GM15510 (cell line): ENCODE results near the gene EPS15.

Source experiments
- POLR2A ChIP-seq: IDR thresholded peaks from 3 replicates; pipeline ENCODE4 v1.6.1; 2011; ENCODE audit warnings: borderline replicate concordance; ENCODE audit not compliant: insufficient read length; ENCODE audit errors: extremely low read depth

EPS15 gene

DNA sequence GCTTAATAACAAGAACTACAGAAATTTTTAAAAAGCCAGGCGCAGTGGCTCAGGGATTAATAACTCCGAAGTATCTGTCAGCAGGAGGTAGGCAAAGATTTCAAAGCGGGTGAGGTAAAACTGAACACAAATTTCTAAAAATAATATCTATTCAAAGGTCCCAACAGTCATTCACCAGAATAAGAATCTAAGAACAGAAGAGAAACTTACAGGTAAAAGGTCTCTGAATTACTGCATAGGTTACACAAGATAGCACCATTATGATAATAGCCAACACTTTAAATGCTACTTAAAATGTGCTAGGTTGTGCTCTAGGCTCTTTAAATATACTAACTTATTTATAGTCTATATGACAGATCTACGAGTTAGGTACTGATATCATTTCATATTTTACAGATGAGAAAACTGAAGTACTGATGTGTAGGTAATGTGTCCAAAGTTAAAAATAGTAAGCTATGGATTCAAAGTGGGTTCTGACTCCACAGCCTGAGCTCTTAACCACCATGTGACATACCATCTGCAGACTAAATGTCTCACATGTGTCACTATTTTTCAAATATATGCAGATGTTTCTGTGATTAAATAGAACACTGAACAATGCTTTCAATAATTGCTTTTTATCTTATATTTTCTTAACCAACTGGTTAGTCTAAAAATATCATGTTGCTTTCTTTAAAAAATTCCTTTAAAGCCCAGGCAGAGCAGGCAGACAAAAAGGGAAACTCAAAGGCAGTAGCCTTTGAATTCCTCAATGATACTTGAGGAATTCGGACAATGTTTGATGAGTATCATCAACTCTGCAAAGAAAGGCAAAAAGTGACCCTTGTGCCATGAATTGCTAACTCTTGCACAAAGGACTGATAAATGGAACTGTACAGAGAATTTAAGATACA lies 108.3 kb downstream of the EPS15 start:
- TF ChIP-seq POLR2A, result no peak

DNA sequence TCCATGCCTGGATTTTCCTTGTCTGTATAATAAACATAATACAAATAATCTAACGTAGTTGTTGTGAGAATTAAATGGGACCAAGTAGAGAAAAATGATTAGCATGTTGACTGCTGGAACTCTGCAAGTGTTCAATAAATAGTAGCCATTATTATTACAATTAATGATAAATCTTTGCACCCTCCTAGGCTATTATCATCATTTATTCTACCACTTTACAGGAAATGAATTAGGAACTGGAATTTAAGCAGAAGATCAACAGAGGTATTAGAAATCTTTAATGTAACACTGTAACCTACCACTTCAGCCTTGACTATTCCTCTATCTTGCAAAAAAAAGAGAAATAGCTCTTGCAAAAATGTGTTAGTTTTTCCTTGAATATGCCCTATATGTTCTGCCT lies 126.8 kb downstream of the EPS15 start:
- no peak for TF ChIP-seq POLR2A

DNA sequence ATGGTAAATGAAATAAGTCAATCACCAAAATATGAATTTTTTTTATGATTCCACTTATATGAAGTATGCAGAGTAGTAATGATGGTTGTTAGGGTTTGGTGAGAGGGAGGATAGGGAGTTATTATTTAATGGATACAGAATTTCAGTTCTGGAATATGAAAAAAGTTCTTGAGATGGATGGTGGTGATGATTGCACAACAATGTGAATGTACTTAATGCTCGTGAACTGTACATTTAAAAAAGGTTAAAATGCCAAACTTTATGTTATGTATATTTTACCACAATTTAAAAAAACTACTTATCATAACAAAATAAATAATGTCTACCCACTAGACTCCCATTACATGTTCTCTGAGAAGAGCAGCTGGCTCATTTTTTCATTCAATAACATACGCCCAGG lies 133.3 kb downstream of the EPS15 start:
- no peak for TF ChIP-seq POLR2A

DNA sequence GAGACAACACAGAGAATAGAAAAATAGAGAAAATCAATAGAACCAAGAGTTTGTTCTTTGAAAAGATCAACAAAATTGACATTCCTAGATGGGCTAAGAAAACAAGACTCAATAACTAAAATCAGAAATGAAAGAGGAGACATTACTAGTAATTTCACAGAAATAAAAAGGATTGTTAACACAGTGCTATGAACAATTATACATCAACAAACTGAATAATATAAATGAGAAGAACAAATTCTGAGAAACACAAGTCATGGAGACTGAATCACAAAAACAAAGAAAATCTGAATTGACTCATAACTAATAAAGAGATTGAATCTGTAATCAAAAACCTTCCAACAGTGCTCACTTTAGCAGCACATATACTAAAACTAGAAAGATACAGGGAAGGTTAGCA lies 137.1 kb downstream of the EPS15 start:
- no peak for TF ChIP-seq POLR2A

DNA sequence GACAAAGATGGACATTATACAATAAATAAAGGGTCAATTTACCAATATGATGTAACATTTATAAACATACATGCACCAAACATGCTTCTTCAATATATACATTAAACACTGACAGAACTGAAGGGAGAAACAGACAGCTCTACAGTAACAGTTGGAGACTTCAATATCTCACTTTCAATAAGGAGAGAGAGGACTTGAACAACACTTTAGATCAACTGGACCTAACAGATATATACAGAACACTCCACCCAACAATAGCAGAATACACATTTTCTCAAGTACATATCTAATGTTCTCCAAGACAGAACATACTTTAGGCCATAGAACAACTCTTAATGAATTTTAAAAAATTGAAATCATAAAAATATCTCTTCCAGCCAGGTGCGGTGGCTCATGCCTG lies 138.1 kb downstream of the EPS15 start:
- TF ChIP-seq POLR2A, result no peak

DNA sequence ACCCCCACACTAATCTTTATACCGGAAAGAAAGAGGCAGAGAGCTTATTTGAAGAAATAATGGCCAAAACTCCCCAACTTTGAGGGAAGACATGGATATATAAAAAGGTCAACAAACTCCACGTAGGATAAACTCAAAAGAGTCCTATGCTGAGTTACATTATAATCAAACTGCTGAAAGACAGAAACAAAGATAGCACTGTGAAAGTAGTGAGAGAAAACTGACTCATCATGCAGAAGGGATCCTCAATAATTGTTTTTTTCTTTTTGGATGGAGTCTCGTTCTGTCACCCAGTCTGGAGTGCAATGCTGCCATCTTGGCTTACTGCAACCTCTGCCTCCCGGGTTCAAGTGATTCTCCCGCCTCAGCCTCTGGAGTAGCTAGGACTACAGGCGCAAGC lies 140.2 kb downstream of the EPS15 start:
- no peak for TF ChIP-seq POLR2A

DNA sequence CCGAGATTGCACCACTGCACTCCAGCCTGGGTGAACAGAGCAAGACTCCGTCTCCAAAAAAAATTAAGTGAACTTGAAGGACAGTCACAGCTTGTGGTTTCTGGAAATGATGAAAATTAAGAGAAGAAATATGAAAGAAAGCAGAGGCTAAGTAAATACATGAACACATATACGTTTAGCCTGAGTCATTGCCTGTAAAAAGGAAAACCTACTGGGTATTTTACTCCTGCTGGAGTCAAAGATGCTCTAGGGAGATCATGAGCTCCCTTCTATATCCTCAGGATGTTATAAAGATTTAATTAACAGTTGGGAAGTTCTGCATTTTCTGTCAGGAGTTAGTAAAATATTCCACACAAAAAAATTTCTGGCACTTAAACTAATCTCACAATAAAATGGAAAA lies 145.2 kb downstream of the EPS15 start:
- no peak for TF ChIP-seq POLR2A

DNA sequence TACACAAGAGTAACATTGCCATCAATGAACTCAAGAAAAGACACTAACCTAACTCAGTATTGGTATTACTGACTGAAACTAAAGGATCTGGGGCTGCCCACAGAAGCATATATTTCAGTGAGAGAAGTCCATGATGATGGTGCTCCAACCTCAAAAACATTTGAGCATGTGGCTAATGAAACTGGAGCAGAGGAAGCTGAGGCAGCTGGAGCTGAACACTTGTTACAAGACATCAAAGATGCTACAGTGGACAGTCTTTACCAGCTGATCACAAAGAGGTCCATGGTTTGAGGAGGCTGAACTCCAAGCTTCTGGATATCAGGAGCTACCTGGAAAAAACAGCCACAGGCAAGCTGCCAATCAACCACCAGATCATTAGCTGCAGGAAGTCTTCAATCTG lies 146.5 kb downstream of the EPS15 start:
- no peak for TF ChIP-seq POLR2A

DNA sequence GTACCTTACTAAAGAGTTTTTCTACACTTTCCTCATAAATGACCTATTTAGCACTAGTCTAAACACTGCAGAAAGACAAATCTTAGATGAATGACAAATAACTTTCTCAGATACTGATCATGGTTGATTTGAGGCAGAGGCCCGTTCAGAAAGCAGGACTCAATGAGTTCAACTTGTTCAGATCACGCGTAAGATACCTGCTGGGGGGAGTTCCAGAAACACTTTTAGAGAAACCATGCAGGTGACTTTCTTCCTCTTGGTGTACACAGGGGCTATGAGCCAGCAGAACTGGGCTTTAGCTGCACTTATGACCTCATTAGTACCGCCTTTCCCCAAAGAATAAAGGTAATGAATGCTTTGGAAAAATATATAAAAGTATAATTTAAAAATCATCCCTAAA lies 149.9 kb downstream of the EPS15 start:
- TF ChIP-seq POLR2A, result no peak

DNA sequence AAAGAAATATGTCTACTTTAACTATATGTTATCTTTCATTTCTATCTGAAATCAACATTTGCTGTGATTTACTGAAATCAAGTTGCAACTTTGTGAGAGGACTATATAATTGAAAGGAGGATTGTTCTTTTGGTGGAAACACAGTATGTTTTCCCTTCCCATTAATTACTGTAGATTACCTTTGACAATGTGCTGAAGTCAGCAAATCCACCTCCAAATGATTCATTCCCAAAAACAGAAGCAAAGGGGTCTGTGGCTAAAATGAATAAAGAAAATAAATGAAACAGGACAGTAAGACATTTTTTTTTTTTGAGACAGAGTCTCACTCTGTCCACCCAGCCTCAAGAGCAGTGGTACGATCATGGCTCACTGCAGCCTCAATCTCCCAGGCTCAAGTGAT lies 153.3 kb downstream of the EPS15 start:
- no peak for TF ChIP-seq POLR2A

DNA sequence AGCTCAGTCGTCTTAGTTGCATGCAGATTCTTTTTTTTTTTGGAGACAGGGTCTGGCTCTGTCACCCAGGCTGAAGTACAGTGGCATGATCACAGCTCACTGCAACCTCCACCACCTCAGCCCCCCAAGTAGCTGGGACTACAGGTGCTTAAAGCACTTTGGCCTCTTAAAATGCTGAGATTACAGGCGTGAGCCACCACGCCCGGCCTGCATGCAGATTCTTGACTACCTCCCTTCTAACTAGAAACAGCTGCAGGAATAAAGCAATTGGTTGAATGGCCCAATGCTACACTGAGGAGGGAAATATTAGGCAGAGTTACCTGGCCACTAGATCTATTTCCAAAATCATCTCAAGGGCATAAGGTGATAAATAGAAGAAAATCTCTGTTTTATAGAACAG lies 159.2 kb downstream of the EPS15 start:
- no peak for TF ChIP-seq POLR2A

DNA sequence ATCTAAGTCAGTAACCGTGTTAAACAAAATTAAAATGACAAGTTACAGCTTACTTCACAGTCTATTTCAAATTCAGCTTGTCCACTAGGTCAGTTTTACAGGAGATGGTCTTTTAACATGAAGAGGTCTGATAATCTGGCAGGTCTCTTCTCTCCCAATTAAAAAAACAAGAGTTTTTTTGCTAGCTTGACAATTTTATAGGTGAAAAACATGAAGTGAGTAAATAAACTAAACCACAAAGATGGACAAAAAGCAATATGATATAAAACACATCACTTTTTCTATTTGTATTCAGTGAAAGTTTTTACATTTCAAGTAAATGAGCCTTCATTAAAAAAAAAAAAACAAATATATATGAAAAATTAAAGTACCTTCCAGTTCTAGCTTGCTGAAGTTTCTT lies 163.7 kb downstream of the EPS15 start:
- TF ChIP-seq POLR2A, result no peak

DNA sequence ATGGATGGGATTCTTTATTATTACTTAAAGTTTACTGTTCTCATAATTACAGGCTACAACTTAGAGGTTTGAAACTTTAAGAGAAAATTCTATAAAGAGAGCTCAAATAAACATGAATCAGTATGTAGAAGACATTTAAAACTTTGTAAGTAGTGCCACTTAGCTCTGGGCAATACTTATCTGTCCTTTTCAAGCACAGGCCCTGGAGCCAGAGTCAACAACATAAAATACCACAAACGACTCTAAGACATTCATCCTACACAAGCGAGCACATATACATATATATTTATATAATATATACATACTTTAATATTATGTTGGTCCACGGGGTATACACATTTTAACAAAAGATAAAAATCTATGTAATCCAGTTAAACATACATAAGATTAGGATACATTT lies 164.7 kb downstream of the EPS15 start:
- TF ChIP-seq POLR2A, result no peak

DNA sequence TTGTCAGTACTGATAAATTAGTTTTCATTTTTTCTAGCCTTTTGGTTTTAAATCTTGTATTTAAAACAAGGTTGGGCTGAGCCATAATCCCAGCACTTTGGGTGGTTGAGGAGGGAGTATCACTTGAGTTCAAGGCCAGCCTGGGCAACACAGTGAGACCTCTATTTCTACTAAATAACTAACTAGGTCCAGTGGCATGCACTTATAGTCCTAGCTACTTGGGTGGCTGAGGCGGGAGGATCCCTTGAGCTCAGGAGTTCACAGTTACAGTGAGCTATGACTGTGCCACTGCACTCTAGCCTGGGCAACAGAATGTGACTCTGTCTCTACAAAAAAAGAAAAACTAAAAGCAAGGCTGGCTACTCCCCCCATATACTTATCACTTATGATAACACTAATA lies 167.2 kb downstream of the EPS15 start:
- TF ChIP-seq POLR2A, result no peak

DNA sequence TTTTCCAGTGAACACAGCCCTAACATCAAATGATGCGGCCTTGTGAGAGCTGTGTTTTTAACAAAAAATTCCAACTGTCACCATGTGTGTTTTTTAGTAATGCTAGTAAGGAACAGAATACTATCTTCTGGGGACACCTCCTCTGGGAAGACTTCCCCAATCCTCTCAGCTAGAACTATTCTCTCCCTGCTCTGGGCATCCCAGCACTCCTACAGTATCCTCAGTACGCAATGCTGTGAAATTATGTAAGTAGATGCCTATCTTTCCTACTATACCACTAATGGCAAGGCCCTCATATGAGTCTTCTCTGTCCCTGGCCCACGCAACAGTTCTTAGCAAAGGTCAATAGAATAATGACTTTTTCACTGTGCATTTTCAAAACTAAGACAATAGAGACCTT lies 169.2 kb downstream of the EPS15 start:
- TF ChIP-seq POLR2A, result no peak

DNA sequence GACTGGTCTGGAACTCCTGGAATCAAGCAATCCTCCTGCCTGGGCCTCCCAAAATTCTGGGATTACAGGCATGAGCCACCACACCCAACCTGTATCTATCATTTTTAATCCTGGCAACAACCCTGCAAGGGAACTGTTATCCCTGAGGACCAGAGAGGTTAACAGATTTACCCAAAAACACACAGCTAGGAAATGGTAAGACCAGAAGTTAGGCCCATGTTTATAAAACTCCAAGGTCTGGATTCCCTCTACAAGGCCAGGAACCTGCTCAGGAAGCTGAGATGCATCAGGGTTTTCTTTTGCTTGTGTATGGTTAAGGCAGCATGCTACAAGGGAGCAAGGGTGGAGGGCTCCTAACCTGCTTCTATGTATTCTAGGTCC lies 170.9 kb downstream of the EPS15 start:
- TF ChIP-seq POLR2A, result no peak
